LoVo (cell line): Measurements from ENCODE around the gene KRT26.

Experiments
- DNase-seq: peaks from one replicate; pipeline ENCODE4 v3.0.0-alpha.2; 2016; ENCODE audit warnings: low spot score

The KRT26 gene

GRCh38 chr17:40727447-40728231 lies 44.4 kb downstream of the KRT26 start:
- no peak for DNase-seq

DNA sequence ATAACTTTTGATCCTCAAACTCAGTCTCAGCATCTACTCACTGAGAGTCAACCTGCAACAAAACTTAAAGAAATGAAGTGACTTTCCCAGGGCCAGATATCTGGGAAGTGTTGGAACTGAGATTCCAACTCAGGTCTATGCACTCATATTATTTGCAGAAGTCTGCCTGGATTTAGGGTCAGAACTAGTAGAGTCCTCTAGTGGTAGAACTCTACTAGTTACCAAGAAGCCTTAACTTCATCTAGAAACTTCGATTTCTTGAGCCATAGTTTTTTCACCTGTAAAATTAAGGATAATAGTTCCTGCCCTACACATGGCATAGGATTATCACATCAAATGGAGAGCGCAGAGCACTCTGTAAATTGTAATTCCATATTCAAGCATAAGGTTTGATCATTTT lies 45.1 kb downstream of the KRT26 start:
- no peak for DNase-seq

- no peak for DNase-seq
Measured at GRCh38 chr17:40724656-40725055, 47.3 kb downstream of the KRT26 start.

DNA sequence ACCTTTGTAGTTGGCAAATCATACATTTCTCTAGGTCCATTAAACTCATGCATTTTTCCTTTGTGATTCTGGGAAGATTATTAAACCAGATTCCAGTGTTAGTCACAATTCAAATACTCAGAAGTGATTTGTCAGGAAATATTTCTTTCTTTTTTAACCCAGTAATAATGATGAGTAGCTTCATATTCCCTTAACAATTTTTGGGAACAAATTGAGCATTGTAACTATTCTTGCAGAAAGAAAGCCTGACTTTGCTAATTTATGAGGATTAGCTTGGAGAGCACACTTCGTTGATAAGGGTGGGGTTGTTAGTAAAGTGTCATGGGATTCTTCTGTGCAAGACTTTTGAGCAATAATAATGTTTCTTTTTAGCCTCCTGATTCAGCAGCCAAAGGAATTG lies 49.8 kb downstream of the KRT26 start:
- DNase-seq, result no peak

DNA sequence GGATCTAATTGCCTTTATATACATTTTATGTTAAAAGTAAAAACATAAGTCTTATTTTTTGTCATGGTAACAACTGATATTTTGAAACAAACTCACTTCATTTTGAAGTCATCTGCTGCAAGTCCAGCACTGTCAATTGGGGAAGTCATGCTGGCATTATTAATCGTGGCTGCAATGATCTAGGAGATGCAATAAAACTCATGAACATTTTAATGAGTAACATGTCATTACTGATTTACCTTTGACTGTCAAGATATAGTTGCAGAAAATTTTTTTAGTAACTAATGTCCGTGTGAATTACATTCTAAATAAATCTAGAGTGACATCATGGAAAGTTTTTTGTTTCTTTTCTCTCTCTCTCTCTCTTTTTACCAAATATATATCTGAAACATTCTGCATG lies 51.1 kb downstream of the KRT26 start:
- no peak for DNase-seq

DNA sequence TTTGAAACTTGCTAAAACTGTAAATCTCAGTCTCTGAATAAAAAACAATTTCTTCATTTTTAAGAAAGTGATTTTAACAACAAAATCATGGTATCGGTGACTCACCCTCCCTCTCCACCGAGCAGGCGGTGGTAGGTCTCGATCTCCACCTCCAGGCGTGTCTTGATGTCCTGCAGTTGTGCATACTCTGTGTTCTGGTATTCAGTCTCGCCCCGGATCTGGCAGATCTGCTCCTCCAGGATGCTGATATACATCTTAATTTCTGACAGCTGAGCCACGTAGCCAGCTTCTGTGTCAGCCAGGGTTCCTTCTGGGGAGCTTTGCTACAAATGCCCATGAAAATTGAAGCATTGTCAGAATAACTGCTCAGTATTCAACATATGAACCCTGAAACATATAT lies 53.1 kb downstream of the KRT26 start:
- DNase-seq, result no peak

DNA sequence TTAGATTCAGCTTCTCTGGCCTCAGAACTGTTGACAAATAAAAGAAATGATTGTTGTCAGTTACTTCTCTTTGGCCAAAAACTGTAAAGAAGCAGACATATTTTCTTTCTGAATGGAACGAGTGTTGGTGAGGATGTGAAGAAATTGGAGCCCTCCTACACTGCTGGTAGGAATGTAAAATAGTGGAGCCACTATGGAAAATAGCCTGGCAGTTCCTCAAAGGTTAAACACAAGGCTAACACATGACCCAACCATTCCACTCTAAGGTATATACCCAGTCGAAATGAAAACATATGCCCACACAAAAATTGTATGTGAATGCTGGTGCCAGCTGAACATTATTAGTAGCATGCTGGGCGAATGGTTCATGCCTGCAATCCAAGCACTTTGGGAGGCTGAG lies 54.2 kb downstream of the KRT26 start:
- DNase-seq, result no peak
